A549 (cell line): ENCODE measurements around the gene CYFIP2.

Source experiments
- CTCF ChIP-seq: fragments of >200 bp; sonication (Bioruptor Twin); formaldehyde crosslinking; IDR thresholded peaks from 3 replicates; pipeline ENCODE4 v1.5.1; 2016
- ELK1 ChIP-seq: fragments of 150-350 bp; IDR thresholded peaks from 2 replicates; pipeline ENCODE4 v1.6.1; 2014; ENCODE audit warnings: low read depth, mild to moderate bottlenecking, low read length
- HDAC2 ChIP-seq: fragments of 200-600 bp; sonication (generic); IDR thresholded peaks from 2 replicates; pipeline ENCODE4 v1.6.1; 2016
- MAFK ChIP-seq: fragments of 450-650 bp; IDR thresholded peaks from 2 replicates; pipeline ENCODE4 v1.6.1; 2014; ENCODE audit not compliant: partially characterized antibody
- MAZ ChIP-seq: fragments of 150-350 bp; IDR thresholded peaks from 2 replicates; pipeline ENCODE4 v1.6.1; 2014; ENCODE audit warnings: antibody characterized with exemption, low read depth, low read length, borderline replicate concordance
- RFX5 ChIP-seq: fragments of 450-650 bp; IDR thresholded peaks from 2 replicates; pipeline ENCODE4 v1.7.1; 2014; ENCODE audit warnings: antibody characterized with exemption, mild to moderate bottlenecking, moderate library complexity
- SMC3 ChIP-seq: fragments of >200 bp; sonication (Bioruptor Twin); formaldehyde crosslinking; IDR thresholded peaks from 3 replicates; pipeline ENCODE4 v1.6.1; 2018; ENCODE audit warnings: inconsistent platforms

- TF ChIP-seq ELK1 (no peak), CTCF (no peak), RFX5 (no peak), MAZ (no peak), SMC3 (no peak), MAFK (no peak), HDAC2 (no peak)
Observed at GRCh38 chr5:157381746-157382145, 115.8 kb downstream of the CYFIP2 start.
